GM04503 (cell line): ENCODE data around the gene INHBB.
"Not testable (repeated sequence)": the region's sequence is repeated elsewhere in the genome, so short reads cannot be mapped to it uniquely, and the experiment has no call there.

Experiments
- DNase-seq: peaks from one replicate; pipeline ENCODE4 v3.0.0-alpha.2; 2012; ENCODE audit warnings: low read depth

Gene INHBB

GRCh38 chr2:120316071-120316470 is 29.9 kb upstream of the INHBB start:
- DNase-seq, result no peak

- no peak for DNase-seq
These were observed 29.3 kb upstream of the INHBB start for GRCh38 chr2:120316528-120317179.

GRCh38 chr2:120317180-120317533 is 28.8 kb upstream of the INHBB start:
- no peak for DNase-seq

GRCh38 chr2:120317916-120318315 is 28.0 kb upstream of the INHBB start:
- DNase-seq, result no peak

GRCh38 chr2:120318626-120319025 is 27.3 kb upstream of the INHBB start:
- no peak for DNase-seq

- no peak for DNase-seq
These were observed 26.8 kb upstream of the INHBB start for GRCh38 chr2:120319123-120319522.

- no peak for DNase-seq
These were observed 26.1 kb upstream of the INHBB start for GRCh38 chr2:120319686-120320317.

- DNase-seq, result no peak
These were observed 25.6 kb upstream of the INHBB start for GRCh38 chr2:120320318-120320851.

- DNase-seq, result not testable (repeated sequence)
These were observed 24.9 kb upstream of the INHBB start for GRCh38 chr2:120320887-120321556.

GRCh38 chr2:120321721-120322284 is 24.1 kb upstream of the INHBB start:
- no peak for DNase-seq

GRCh38 chr2:120322329-120322728 is 23.6 kb upstream of the INHBB start:
- no peak for DNase-seq

- DNase-seq, result peak; percentile 51
These were observed 22.7 kb upstream of the INHBB start for GRCh38 chr2:120323214-120323613.

- DNase-seq, result no peak
These were observed 22.0 kb upstream of the INHBB start for GRCh38 chr2:120323807-120324399.

- no peak for DNase-seq
These were observed 21.0 kb upstream of the INHBB start for GRCh38 chr2:120324933-120325332.

GRCh38 chr2:120326066-120326465 is 19.9 kb upstream of the INHBB start:
- no peak for DNase-seq

GRCh38 chr2:120330946-120331822 is 14.8 kb upstream of the INHBB start:
- no peak for DNase-seq

- no peak for DNase-seq
These were observed 14.0 kb upstream of the INHBB start for GRCh38 chr2:120331903-120332302.

GRCh38 chr2:120332384-120332783 is 13.6 kb upstream of the INHBB start:
- no peak for DNase-seq

- DNase-seq, result no peak
These were observed 11.9 kb upstream of the INHBB start for GRCh38 chr2:120334068-120334467.

- no peak for DNase-seq
These were observed 9.2 kb upstream of the INHBB start for GRCh38 chr2:120336749-120337148.

- DNase-seq, result no peak
These were observed 7.9 kb upstream of the INHBB start for GRCh38 chr2:120338015-120338414.

GRCh38 chr2:120341977-120342376 is 4.0 kb upstream of the INHBB start:
- DNase-seq, result no peak
